Measurements from ENCODE around the gene DPH6.
"Not testable (repeated sequence)": the region's sequence is repeated elsewhere in the genome, so short reads cannot be mapped to it uniquely, and the experiment has no call there.

The DPH6 gene

GRCh38 chr15:35437157-35437556 is 108.8 kb downstream of the DPH6 start:
- DNase-seq (ENCODE audit: low read depth), result no peak

- no peak for DNase-seq (ENCODE audit: low read depth)
Observed at GRCh38 chr15:35436422-35436821, 109.5 kb downstream of the DPH6 start.

- no peak for DNase-seq (ENCODE audit: low read depth)
Observed at GRCh38 chr15:35431281-35431680, 114.7 kb downstream of the DPH6 start.

GRCh38 chr15:35430301-35430700 is 115.7 kb downstream of the DPH6 start:
- DNase-seq (ENCODE audit: low read depth), result no peak

GRCh38 chr15:35427496-35427895 is 118.5 kb downstream of the DPH6 start:
- DNase-seq (ENCODE audit: low read depth), result no peak

DNA sequence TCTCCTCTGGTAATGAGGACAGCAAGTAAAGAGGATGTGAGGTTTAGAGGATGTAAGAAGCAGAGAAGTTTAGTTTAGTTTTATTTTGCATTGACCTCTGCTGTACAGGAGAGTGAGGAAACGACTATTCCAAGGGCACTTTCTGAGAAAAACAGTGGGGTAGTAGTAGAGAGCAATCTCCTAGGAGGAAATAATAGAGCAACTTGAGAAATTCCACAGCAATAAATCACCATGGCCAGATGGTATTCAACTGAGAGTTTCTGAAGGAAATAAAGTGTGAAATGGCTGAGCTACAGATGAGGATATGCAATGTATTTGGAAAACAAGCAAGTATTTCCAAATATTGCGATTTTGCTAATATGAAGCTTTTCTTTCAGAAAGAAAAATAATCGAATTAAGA is 118.9 kb downstream of the DPH6 start:
- peak; percentile 38 for DNase-seq (ENCODE audit: low read depth)

- DNase-seq (ENCODE audit: low read depth), result no peak
Observed at GRCh38 chr15:35410775-35411174, 135.2 kb downstream of the DPH6 start.

GRCh38 chr15:35399901-35400300 is 146.1 kb downstream of the DPH6 start:
- DNase-seq (ENCODE audit: low read depth), result no peak

- DNase-seq (ENCODE audit: low read depth), result no peak
Observed at GRCh38 chr15:35397027-35397426, 148.9 kb downstream of the DPH6 start.

GRCh38 chr15:35394416-35394815 is 151.5 kb downstream of the DPH6 start:
- DNase-seq (ENCODE audit: low read depth), result no peak

DNA sequence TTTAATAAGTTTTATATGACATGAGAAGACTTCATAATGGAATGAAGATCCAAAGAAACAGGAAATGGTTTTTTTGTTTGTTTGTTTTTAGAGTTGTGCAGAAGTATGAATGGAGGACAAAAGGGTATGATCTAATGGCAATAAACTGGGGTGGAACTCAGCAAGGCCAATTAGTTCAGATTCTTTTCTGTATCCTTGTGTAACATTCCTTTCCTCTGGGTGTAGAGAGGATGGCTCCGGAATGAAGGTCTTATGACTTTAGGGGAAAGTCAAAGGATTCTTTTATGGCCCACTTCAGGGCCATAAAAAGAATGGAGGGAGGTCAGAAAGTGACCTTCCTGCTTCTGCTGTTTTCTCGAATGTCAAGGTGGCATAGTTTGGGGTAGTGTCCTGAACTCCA is 152.6 kb downstream of the DPH6 start:
- DNase-seq (ENCODE audit: low read depth), result no peak

- not testable (repeated sequence) for DNase-seq (ENCODE audit: low read depth)
Observed at GRCh38 chr15:35391408-35391984, 154.5 kb downstream of the DPH6 start.

DNA sequence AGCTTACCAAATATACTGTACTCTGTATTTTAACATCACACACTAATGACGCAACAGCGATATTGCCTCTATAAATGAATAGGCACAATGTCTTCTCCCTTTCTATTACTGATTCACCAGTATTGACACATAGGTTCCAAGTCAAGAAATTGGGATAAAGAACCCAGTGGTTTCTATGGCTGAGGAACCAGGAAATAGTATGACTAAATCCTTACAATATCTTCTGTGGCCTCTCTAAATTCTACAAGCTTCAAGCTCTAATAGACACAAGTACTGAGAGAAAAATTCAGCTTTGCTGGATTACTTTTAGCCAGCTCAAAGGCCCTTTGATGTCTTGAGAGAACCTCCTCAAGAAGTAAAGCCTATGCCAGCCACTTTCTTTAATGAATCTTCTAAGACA is 162.5 kb downstream of the DPH6 start:
- DNase-seq (ENCODE audit: low read depth), result peak; percentile 2

DNA sequence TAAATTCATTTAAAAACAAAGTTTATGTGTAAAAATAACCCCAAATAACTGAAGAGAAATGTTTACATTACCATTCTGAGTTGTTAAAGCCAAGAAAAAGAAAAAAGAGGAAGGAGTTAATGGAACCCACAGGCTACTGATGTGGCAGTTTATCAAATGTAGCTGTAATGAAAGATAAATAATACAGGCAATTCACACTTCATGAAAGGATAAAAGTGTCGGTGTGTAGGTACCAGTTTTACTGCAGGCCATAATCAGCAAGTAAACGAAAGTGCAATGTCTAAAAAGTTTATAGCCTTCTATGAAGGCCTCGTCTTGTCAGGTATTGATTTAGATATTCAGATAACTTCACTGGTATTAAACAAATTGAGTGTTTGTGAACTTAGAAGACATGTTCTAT is 164.6 kb downstream of the DPH6 start:
- no peak for DNase-seq (ENCODE audit: low read depth)

GRCh38 chr15:35379972-35380371 is 166.0 kb downstream of the DPH6 start:
- DNase-seq (ENCODE audit: low read depth), result no peak

GRCh38 chr15:35378454-35378853 is 167.5 kb downstream of the DPH6 start:
- DNase-seq (ENCODE audit: low read depth), result not testable (repeated sequence)

GRCh38 chr15:35376707-35377106 is 169.3 kb downstream of the DPH6 start:
- DNase-seq (ENCODE audit: low read depth), result no peak

- DNase-seq (ENCODE audit: low read depth), result no peak
Observed at GRCh38 chr15:35374661-35375060, 171.3 kb downstream of the DPH6 start.

DNA sequence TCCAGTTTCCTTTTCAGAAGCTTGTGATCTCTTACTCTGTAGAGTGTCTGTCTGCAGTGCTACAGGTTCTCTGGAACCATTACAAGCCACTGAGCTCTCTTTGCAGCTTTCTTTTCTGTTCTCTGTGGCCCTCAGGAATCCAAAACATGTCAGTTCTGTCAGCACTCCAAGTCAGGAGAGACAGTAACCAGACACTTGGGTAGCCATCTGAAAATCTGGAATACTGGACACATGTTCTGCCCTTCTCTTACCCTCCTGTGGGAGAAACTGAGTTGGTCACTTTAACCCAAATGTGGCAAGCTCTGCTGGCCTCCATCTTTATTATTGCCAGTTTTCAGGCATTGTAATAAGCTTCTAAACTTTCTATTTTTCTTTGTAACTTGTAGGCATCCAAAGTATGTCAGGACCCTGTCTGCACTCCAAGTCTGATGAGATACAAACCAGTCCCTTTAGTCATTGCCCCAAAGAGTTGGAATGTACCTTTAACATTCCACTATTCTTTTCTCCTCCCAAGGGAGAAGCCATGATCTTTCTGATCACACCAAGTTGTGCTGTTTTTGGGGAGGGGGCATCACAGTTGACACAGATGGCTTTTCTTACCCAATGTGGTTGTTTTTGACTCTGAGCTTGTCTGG is 183.7 kb downstream of the DPH6 start:
- DNase-seq (ENCODE audit: low read depth), result peak; percentile 3

GRCh38 chr15:35358824-35359223 is 187.1 kb downstream of the DPH6 start:
- no peak for DNase-seq (ENCODE audit: low read depth)

GRCh38 chr15:35351059-35351458 is 194.9 kb downstream of the DPH6 start:
- no peak for DNase-seq (ENCODE audit: low read depth)

DNA sequence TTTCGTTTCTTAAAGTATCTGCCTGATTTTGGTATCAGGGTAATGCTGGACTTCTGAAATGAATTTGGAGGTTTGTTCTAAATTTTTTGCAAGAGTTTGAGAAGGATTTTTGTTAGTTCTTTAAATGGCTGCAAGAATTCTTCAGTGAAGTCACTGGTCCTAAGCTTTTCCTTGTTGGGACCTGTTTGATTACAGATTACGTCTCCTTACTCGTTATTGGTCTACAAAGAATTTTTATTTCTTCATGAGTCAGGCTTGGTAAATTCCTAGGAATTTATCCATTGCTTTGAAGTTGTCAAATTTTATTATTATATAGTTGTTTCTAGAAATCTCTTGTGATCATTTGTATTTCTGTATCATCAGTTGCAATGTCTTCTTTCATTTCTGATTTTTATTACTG is 196.0 kb downstream of the DPH6 start:
- no peak for DNase-seq (ENCODE audit: low read depth)

DNA sequence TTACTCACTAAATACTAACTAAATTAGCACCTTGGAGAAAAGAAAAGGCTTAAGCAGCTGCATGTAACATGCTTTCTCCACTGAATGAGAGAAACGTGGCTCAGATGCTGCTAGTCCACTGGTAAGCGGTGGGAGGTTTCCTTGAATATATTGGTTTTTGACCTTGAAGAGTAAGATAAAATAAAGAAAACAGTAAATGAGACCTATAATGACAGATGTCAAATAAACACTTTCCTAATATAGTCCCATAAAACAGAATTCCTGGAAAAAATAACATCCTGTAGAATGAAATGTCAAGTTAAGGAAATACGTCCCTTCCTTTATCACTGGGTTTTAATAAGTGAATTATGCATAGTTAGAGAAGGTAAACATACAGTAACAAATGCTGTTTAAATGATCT is 215.0 kb downstream of the DPH6 start:
- DNase-seq (ENCODE audit: low read depth), result no peak

DNA sequence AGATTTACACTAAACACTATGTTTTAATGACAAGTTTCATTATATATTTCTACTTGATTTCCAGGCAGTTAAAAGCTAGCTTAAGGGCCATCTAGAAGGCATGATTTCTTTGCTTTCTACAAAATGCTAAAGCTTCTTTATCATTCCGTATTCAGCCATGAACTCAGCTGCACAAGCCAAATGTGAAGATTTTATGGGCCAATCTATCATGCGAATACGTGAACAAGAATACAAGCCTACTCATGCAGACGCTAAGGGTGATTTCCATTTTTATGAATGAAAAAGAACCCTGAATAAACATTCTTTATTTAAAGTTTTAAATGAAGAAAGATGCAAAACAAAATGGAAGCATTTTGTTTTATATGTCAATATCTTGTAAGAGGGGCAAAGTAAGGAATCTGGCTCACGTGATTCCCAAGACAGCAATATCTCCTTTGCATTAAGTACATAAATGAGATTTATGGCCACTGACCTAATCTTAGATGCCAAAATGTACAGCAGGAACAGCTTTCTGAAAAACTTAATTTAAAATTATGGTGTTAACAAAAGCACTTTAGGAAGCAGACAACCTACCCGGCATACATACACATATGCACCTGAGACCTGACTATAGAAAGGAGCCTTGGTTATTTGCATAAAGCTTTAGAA is 215.8 kb downstream of the DPH6 start:
- no peak for DNase-seq (ENCODE audit: low read depth)

All from stromal cell of bone marrow (primary cell).